Erythroblast (primary cell): Measurements from ENCODE around the gene CAPN10.

Experiments
- GATA1 ChIP-seq: IDR thresholded peaks from 2 replicates; pipeline ENCODE4 v1.6.1; 2011; ENCODE audit warnings: low read depth, mild to moderate bottlenecking, control low read depth, low read length, moderate library complexity
- POLR2A ChIP-seq: IDR thresholded peaks from 2 replicates; pipeline ENCODE4 v1.6.1; 2011; ENCODE audit warnings: mild to moderate bottlenecking, low read length

GRCh38 chr2:240563951-240564560 is 22.5 kb upstream of the CAPN10 start:
- no peak for TF ChIP-seq POLR2A
- no peak for TF ChIP-seq GATA1
